A549 (cell line): ENCODE data around the gene TSKU. TPM values are rescaled to one million over a fixed set of nuclear protein-coding genes. Genes with fewer than 3 reads are reported as not detected.

ENCODE experiments used
- ATAC-seq, 2 experiments: fragments of 200-7000 bp in 1 of 2; fragments of >200 bp in 1 of 2; cut with Nextera tagmentation in 1 of 2; cut with Tn5 transposase in 1 of 2; 3 replicates each; pipeline versions ENCODE4 v1.8.0 to v1.9.1; 2018 to 2020; ENCODE audit warnings: mild to moderate bottlenecking in 1 of 2, moderate library complexity in 1 of 2
- CTCF ChIA-PET: fragments of 300-600 bp; sonication (Branson Sonifier 250); formaldehyde crosslinking; extraction: SDS; loops from one replicate; lab custom pipeline; 2021; ENCODE audit warnings: antibody characterized with exemption, inconsistent platforms; lab: Yijun Ruan, JAX
- POLR2A ChIA-PET: fragments of 350-600 bp; formaldehyde crosslinking; extraction: SDS; loops from one replicate; lab custom pipeline; 2021; ENCODE audit warnings: antibody characterized with exemption, inconsistent platforms; lab: Yijun Ruan, JAX
- DNase-seq, 2 experiments: peaks; one replicate each; pipeline versions ENCODE4 v3.0.0 to v3.0.0-alpha.2; 2011 to 2016; ENCODE audit warnings: low read depth in 1 of 2, low spot score in 1 of 2
- FAIRE-seq: peaks from 2 replicates; lab custom pipeline; 2011; peaks lifted over from hg19 to GRCh38; lab: Jason Lieb, UNC
- H3K27ac ChIP-seq, 2 experiments: fragments of >200 bp; sonication (Bioruptor Twin); formaldehyde crosslinking; 3 replicates each; pipeline ENCODE4 v1.5.1; 2016 to 2017
- H3K4me1 ChIP-seq: fragments of >200 bp; sonication (Bioruptor Twin); formaldehyde crosslinking; 3 replicates; pipeline ENCODE4 v1.6.1; 2016
- H3K4me2 ChIP-seq: fragments of >200 bp; sonication (Bioruptor Twin); formaldehyde crosslinking; 3 replicates; pipeline ENCODE4 v1.6.1; 2016
- H3K4me3 ChIP-seq: fragments of >200 bp; sonication (Bioruptor Twin); formaldehyde crosslinking; 3 replicates; pipeline ENCODE4 v1.5.1; 2016
- H3K9me3 ChIP-seq: fragments of >200 bp; sonication (Bioruptor Twin); formaldehyde crosslinking; 3 replicates; pipeline ENCODE4 v1.6.1; 2016
- ATOH8 ChIP-seq: fragments of 250-450 bp; sonication (Bioruptor Pico); IDR thresholded peaks from 2 replicates; pipeline ENCODE4 v1.5.0; 2020; ENCODE audit warnings: low read depth, mild to moderate bottlenecking, moderate library complexity
- BHLHE40 ChIP-seq: IDR thresholded peaks from 2 replicates; pipeline ENCODE4 v1.6.1; 2012; ENCODE audit warnings: low read depth, low read length, inconsistent platforms
- CBX2 ChIP-seq: fragments of 200-600 bp; sonication (generic); IDR thresholded peaks from 2 replicates; pipeline ENCODE4 v1.6.1; 2016; ENCODE audit warnings: low read depth, mild to moderate bottlenecking, borderline replicate concordance
- CBX8 ChIP-seq: fragments of 200-600 bp; sonication (generic); IDR thresholded peaks from 2 replicates; pipeline ENCODE4 v1.6.1; 2016
- CEBPB ChIP-seq, 2 experiments: fragments of >200 bp in 1 of 2; sonication (Bioruptor Twin) in 1 of 2; formaldehyde crosslinking in 1 of 2; IDR thresholded peaks; 2 replicates each; pipeline ENCODE4 v1.6.1; 2012 to 2016
- CHD4 ChIP-seq: fragments of 200-600 bp; sonication (generic); IDR thresholded peaks from 2 replicates; pipeline ENCODE4 v1.6.1; 2016; ENCODE audit warnings: antibody characterized with exemption, mild to moderate bottlenecking, borderline replicate concordance
- E2F6 ChIP-seq: IDR thresholded peaks from 2 replicates; pipeline ENCODE4 v1.6.1; 2012; ENCODE audit warnings: low read depth, borderline replicate concordance
- ESRRA ChIP-seq: fragments of 150-350 bp; IDR thresholded peaks from 2 replicates; pipeline ENCODE4 v1.6.1; 2014; ENCODE audit warnings: mild to moderate bottlenecking, low read length, borderline replicate concordance
- FOSB ChIP-seq: fragments of 250-450 bp; sonication (Bioruptor Pico); IDR thresholded peaks from 2 replicates; pipeline ENCODE4 v1.5.0; 2020; ENCODE audit warnings: mild to moderate bottlenecking, moderate library complexity
- HDAC2 ChIP-seq: fragments of 200-600 bp; sonication (generic); IDR thresholded peaks from 2 replicates; pipeline ENCODE4 v1.6.1; 2016
- HEYL ChIP-seq: fragments of 250-450 bp; sonication (Bioruptor Pico); IDR thresholded peaks from 2 replicates; pipeline ENCODE4 v1.8.0; 2021; ENCODE audit warnings: mild to moderate bottlenecking, moderate library complexity
- HOXB13 ChIP-seq: fragments of 250-450 bp; sonication (Bioruptor Pico); IDR thresholded peaks from 2 replicates; pipeline ENCODE4 v1.5.0; 2020; ENCODE audit warnings: low read depth, mild to moderate bottlenecking, moderate library complexity
- MAX ChIP-seq: IDR thresholded peaks from 2 replicates; pipeline ENCODE4 v1.6.1; 2012
- MYC ChIP-seq: IDR thresholded peaks from 2 replicates; pipeline ENCODE4 v1.6.1; 2012; ENCODE audit warnings: mild to moderate bottlenecking, inconsistent platforms, low read length, improper control_type of control experiment, borderline replicate concordance
- NR3C1 ChIP-seq: fragments of >200 bp; sonication (Bioruptor Twin); formaldehyde crosslinking; IDR thresholded peaks from 3 replicates; pipeline ENCODE4 v1.6.1; 2017
- POLR2AphosphoS2 ChIP-seq: conservative IDR thresholded peaks from 2 replicates; pipeline ENCODE4 v1.6.1; 2012; ENCODE audit warnings: low read length, improper control_type of control experiment, inconsistent platforms
- RAD21 ChIP-seq, 2 experiments: fragments of >200 bp in 1 of 2; sonication (Bioruptor Twin) in 1 of 2; formaldehyde crosslinking in 1 of 2; IDR thresholded peaks in 1 of 2; conservative IDR thresholded peaks in 1 of 2; 2 replicates in 1 of 2; 3 replicates in 1 of 2; pipeline ENCODE4 v1.6.1; 2012 to 2018; ENCODE audit warnings: inconsistent platforms in 1 of 2
- RNF2 ChIP-seq: fragments of 200-600 bp; sonication (generic); IDR thresholded peaks from 2 replicates; pipeline ENCODE4 v1.6.1; 2016; ENCODE audit warnings: low read depth, mild to moderate bottlenecking, antibody characterized with exemption, moderate library complexity, borderline replicate concordance
- TP53 ChIP-seq: fragments of 250-450 bp; sonication (Bioruptor Pico); IDR thresholded peaks from 2 replicates; pipeline ENCODE4 v1.5.0; 2021; ENCODE audit warnings: mild to moderate bottlenecking, moderate library complexity
- ZC3H11A ChIP-seq: fragments of 450-650 bp; IDR thresholded peaks from 2 replicates; pipeline ENCODE4 v1.6.1; 2014; ENCODE audit warnings: antibody characterized with exemption, mild to moderate bottlenecking
- WGBS: methylation state at CpG from one replicate; pipeline ENCODE4 v1.1.6; 2017; ENCODE audit errors: missing lambda C conversion rate; 5-methylcytosine and 5-hydroxymethylcytosine counted together
- polyA plus RNA-seq, 4 experiments: library from polyadenylated mRNA; depleted of rRNA in 3 of 4; stranded (reverse); fragments of >200 nt; fragmentation: RNase III in 1 of 4; extraction: RNeasy Plus Mini Kit Qiagen cat#74134 plus additional on column Dnase treatment in 1 of 4; gene quantifications; 2 replicates in 3 of 4; 3 replicates in 1 of 4; pipeline ENCODE4 v1.2.3, GENCODE V29; 2011 to 2017

The TSKU gene
- polyA plus RNA-seq, 2 of the 4 experiments (the other 2 are of a cell fraction): 164 to 171 TPM

- ChIA-PET POLR2A (interaction anchor here (0.9 kb wide), 1 partner anchor 59 kb away, joined by 3 read pairs; no protein-coding TSS in a partner anchor), CTCF (interaction anchor here (0.6 to 9.8 kb wide), 11 partner anchors 14 to 557 kb away, joined by 3 to 207 read pairs (median 9); no protein-coding TSS in a partner anchor)
- Histone ChIP-seq H3K9me3 (no peaks in the 10 kb centered on the region), H3K4me2 (no peak overlapping the region), H3K27ac (peak overlapping the region; percentile 77 to 79), H3K4me3 (no peak overlapping the region), H3K4me1 (peaks cover 24% of the 10 kb centered on the region)
- DNase-seq: no peak
- no peak for ATAC-seq
- peak in 1 of 2 experiments; percentile 24; a peak in 1 of 4 replicates for TF ChIP-seq CEBPB (IDR thresholded peaks at IDR 0.05)
- no peak for TF ChIP-seq ZC3H11A
- FAIRE-seq: no peak
- WGBS: 87% methylated on average over 11 of the region's 12 CpGs
Measured at GRCh38 chr11:76736773-76737495, 46.2 kb upstream of the TSKU start.

GRCh38 chr11:76738618-76739240 lies 44.4 kb upstream of the TSKU start:
- no peak for TF ChIP-seq MYC
- no peak for TF ChIP-seq FOSB (CRISPR knock-in tag)
- TF ChIP-seq BHLHE40: no peak
- Histone ChIP-seq H3K9me3 (no peaks in the 10 kb centered on the region), H3K4me2 (no peak overlapping the region), H3K27ac (peak overlapping the region; percentile 44 to 79), H3K4me3 (no peak overlapping the region), H3K4me1 (peaks cover 24% of the 10 kb centered on the region)
- ChIA-PET CTCF (interaction anchor here (1.1 to 9.8 kb wide), 4 partner anchors 17 to 181 kb away, joined by 3 to 207 read pairs (median 65); no protein-coding TSS in a partner anchor), POLR2A (no interaction called here)
- ATAC-seq (0 out of 6 replicates have a peak, but pooled peaks of 1 of the 2 experiments have one; percentile 12), DNase-seq (no peak), FAIRE-seq (no peak)
- WGBS: 81% methylated on average over 8 of the region's 8 CpGs

- H3K4me3 ChIP-seq: no peak overlapping the region
- POLR2A ChIA-PET: no interaction called here
- FAIRE-seq (no peak), ATAC-seq (no peak), DNase-seq (no peak)
- H3K9me3 ChIP-seq: no peaks in the 10 kb centered on the region
- no peak overlapping the region for H3K4me2 ChIP-seq
- CTCF ChIA-PET: interaction anchor here (1.1 to 1.8 kb wide), 5 partner anchors 17 to 180 kb away, joined by 3 to 7 read pairs (median 4); no protein-coding TSS in a partner anchor
- peaks cover 20% of the 10 kb centered on the region for H3K4me1 ChIP-seq
- TF ChIP-seq CEBPB (IDR thresholded peaks at IDR 0.05) (peak; percentile 70 to 87; a peak in 3 of 4 replicates), POLR2AphosphoS2 (no peak)
- WGBS: 81% methylated on average over 6 of the region's 6 CpGs
- H3K27ac ChIP-seq: peak overlapping the region in 1 of 2 experiments; percentile 41; a peak in 3 of 6 replicates
Measured at GRCh38 chr11:76739798-76740197, 43.4 kb upstream of the TSKU start.

- DNase-seq (no peak), FAIRE-seq (no peak), ATAC-seq (no peak)
- WGBS: 93% methylated on average over 5 of the region's 5 CpGs
- Histone ChIP-seq H3K27ac (0 out of 6 replicates have a peak overlapping the region, but pooled peaks of 1 of the 2 experiments have one; percentile 41), H3K9me3 (no peaks in the 10 kb centered on the region), H3K4me3 (no peak overlapping the region), H3K4me1 (peaks cover 21% of the 10 kb centered on the region), H3K4me2 (no peak overlapping the region)
- TF ChIP-seq CBX8 (no peak), CBX2 (no peak), MYC (no peak), TP53 (CRISPR knock-in tag) (no peak), HDAC2 (no peak), CEBPB (IDR thresholded peaks at IDR 0.05) (no peak), MAX (no peak), CHD4 (no peak), ESRRA (no peak), HEYL (CRISPR knock-in tag) (no peak), RAD21 (conservative IDR thresholded peaks at IDR 0.05 in 1 of 2, IDR thresholded peaks at IDR 0.05 in 1 of 2) (no peak), NR3C1 (no peak), RNF2 (no peak), HOXB13 (CRISPR knock-in tag) (no peak), ATOH8 (CRISPR knock-in tag) (no peak), E2F6 (no peak)
- ChIA-PET CTCF (interaction anchor here (1.1 to 1.8 kb wide), 4 partner anchors 21 to 179 kb away, joined by 4 to 7 read pairs (median 5); no protein-coding TSS in a partner anchor), POLR2A (no interaction called here)
Measured at GRCh38 chr11:76740772-76741171, 42.4 kb upstream of the TSKU start.
